Measurements from ENCODE around the gene SPHKAP.

The SPHKAP gene

DNA sequence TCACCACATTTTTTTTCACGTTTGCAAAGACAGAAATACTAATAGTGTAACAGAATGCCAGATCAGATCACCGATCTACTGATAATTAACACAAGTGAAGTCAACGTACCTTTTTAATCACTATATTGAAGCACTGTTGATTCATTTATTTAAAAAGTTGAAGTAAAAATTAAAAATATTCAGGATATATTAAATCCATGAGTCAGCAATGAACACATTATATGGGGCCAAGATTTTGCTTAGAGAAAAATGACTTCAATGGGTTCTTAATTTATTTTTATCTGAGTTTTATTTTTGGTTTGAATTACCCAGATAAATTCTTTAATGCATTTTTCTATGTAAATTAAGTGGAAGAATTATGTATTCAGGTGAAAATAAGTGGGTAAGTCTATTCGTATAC is 14.2 kb downstream of the SPHKAP start:
- Mint-ChIP-seq H3K36me3 (ENCODE audit: low read depth) (no peaks in the 10 kb centered on the region), H3K27me3 (ENCODE audit: low read depth, poor library complexity) (peaks cover 4% of the 10 kb centered on the region), H3K4me1 (no peaks in the 10 kb centered on the region), H3K9me3 (no peaks in the 10 kb centered on the region), H3K4me3 (no peak overlapping the region), H3K27ac (no peak overlapping the region)
- TF ChIP-seq, protein P1, sequence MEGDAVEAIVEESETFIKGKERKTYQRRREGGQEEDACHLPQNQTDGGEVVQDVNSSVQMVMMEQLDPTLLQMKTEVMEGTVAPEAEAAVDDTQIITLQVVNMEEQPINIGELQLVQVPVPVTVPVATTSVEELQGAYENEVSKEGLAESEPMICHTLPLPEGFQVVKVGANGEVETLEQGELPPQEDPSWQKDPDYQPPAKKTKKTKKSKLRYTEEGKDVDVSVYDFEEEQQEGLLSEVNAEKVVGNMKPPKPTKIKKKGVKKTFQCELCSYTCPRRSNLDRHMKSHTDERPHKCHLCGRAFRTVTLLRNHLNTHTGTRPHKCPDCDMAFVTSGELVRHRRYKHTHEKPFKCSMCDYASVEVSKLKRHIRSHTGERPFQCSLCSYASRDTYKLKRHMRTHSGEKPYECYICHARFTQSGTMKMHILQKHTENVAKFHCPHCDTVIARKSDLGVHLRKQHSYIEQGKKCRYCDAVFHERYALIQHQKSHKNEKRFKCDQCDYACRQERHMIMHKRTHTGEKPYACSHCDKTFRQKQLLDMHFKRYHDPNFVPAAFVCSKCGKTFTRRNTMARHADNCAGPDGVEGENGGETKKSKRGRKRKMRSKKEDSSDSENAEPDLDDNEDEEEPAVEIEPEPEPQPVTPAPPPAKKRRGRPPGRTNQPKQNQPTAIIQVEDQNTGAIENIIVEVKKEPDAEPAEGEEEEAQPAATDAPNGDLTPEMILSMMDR (IDR thresholded peaks at IDR 0.05) = no peak
- no peak for DNase-seq

DNA sequence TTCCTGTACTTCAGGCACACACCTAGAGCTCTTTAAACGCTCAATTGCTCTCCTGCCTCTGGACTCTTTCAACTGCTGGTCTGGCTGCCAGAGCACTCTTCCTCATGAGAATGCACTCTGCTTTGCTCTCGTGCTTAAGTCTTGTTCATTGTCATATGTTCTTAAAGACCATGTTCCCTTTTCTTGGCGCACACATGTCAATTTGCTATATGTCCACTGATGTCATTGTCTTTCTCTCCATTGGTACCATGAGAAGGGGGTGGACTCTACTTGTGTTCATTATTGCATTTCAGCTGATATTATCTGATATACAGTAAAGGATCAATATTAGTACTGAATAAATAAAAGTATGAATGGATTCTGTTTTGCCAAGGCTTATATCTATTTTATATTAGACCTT is 16.8 kb downstream of the SPHKAP start:
- Mint-ChIP-seq H3K4me1 (no peaks in the 10 kb centered on the region), H3K9me3 (no peaks in the 10 kb centered on the region), H3K27ac (no peak overlapping the region), H3K36me3 (ENCODE audit: low read depth) (no peaks in the 10 kb centered on the region), H3K4me3 (no peak overlapping the region), H3K27me3 (ENCODE audit: low read depth, poor library complexity) (peaks cover 3% of the 10 kb centered on the region)
- DNase-seq = no peak
- TF ChIP-seq, protein P1 (IDR thresholded peaks at IDR 0.05) = no peak

DNA sequence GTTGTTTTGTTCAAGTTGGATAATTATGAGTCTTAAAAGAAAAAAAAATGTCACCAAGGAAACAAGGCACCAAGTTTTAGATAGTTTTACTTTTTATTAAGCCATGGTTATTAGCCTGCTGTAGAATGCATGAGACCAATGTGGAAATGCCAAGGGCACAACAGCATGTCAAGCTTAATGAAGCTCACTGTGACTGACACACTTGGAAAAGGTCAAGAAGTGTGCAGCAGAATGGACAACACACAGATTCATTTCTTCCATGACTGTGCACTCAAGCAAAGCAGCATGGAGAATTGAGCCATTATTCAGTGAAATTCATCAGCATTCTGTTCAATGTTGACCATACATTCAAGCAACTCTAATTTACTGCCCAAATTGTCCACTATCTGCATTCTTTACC is 23.6 kb downstream of the SPHKAP start:
- DNase-seq = no peak
- Mint-ChIP-seq H3K9me3 (peaks cover 10% of the 10 kb centered on the region), H3K36me3 (ENCODE audit: low read depth) (no peaks in the 10 kb centered on the region), H3K27me3 (ENCODE audit: low read depth, poor library complexity) (no peaks in the 10 kb centered on the region), H3K27ac (no peak overlapping the region), H3K4me3 (no peak overlapping the region), H3K4me1 (no peaks in the 10 kb centered on the region)
- TF ChIP-seq, protein P1 (IDR thresholded peaks at IDR 0.05) = no peak

DNA sequence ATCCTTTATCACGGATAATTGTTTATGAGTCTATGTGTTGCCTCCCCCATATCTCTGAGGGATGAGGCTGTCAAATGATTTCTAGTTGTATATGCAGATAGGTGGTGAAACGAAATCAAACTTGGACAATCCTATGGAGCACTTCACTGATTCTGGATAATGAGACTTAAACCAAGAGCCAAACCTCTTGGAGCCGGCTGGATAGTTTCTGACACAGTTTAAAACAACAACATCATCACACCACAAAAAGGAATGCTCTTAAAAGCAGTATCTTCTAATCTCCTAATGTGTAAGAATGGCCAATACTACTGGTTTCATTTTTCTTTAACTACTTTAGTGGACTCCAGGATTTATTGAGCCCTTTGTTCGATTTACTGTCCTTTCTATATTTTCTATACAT is 36.5 kb downstream of the SPHKAP start:
- no peaks in the 10 kb centered on the region for H3K9me3 Mint-ChIP-seq
- no peak overlapping the region for H3K27ac Mint-ChIP-seq
- no peaks in the 10 kb centered on the region for H3K4me1 Mint-ChIP-seq
- TF ChIP-seq, protein P1 (IDR thresholded peaks at IDR 0.05) = no peak
- no peak for DNase-seq
- no peak overlapping the region for H3K4me3 Mint-ChIP-seq
- no peaks in the 10 kb centered on the region for H3K36me3 Mint-ChIP-seq (ENCODE audit: low read depth)
- peaks cover 3% of the 10 kb centered on the region for H3K27me3 Mint-ChIP-seq (ENCODE audit: low read depth, poor library complexity)

DNA sequence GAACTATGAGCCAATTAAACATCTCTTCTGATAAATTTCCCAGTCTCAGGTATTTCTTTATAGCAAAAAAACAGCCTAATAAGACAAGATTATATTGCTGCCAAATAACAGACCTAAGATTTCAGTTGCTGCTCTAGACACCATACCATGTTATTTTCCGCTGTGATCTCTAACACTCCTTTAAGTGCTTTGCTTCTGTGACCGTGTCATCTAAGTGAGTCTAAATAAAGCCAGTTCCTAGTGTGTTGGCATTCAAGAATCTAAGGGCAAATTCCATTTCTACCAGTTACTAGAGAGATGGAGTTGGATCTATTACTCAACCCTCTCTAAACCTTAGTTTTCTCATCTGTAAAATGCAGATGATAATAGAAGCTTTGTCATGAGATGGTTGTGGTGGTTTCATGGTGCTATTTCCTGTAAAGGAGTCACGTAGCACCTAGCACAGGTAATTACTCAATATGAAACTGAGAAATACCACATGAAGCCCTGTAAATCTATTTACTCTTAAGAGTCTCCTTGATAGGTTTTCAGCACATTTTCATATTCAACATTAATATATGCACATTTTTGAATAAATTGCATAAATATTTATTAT is 40.5 kb downstream of the SPHKAP start:
- no peak for DNase-seq
- H3K27me3 Mint-ChIP-seq (ENCODE audit: low read depth, poor library complexity) = no peaks in the 10 kb centered on the region
- no peak overlapping the region for H3K27ac Mint-ChIP-seq
- H3K9me3 Mint-ChIP-seq = no peaks in the 10 kb centered on the region
- no peak overlapping the region for H3K4me3 Mint-ChIP-seq
- TF ChIP-seq, protein P1 (IDR thresholded peaks at IDR 0.05) = no peak
- no peaks in the 10 kb centered on the region for H3K4me1 Mint-ChIP-seq
- H3K36me3 Mint-ChIP-seq (ENCODE audit: low read depth) = no peaks in the 10 kb centered on the region

DNA sequence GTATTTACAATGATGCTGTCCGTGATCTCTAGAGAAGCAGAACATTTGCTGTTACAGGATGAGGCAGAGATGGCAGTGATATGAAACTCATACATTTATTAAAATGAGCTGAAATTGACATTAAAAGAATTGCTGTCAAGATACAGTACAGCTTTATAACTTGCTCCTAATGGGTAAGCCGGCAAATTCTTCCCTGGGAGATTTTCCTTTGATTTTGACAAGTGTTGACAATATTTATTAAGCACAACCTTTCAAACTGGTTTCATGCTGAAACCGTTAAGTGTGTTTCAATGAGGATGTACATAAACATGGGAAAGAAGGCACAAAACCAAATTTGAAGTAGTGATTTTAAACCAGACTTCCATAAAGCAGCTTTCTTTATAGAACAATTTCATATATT is 45.5 kb downstream of the SPHKAP start:
- DNase-seq = no peak
- Mint-ChIP-seq H3K36me3 (ENCODE audit: low read depth) (no peaks in the 10 kb centered on the region), H3K9me3 (no peaks in the 10 kb centered on the region), H3K27me3 (ENCODE audit: low read depth, poor library complexity) (no peaks in the 10 kb centered on the region), H3K4me3 (no peak overlapping the region), H3K4me1 (no peaks in the 10 kb centered on the region), H3K27ac (no peak overlapping the region)
- TF ChIP-seq, protein P1 (IDR thresholded peaks at IDR 0.05) = no peak

All from nephron progenitor cell (in vitro differentiated cells).